ENCODE data around the gene CELF1. TPM values are rescaled to one million over a fixed set of nuclear protein-coding genes. Genes with fewer than 3 reads are reported as not detected.

The CELF1 gene
- polyA plus RNA-seq, 1 of the 3 experiments (the other 2 are of a cell fraction): 47.5 TPM

DNA sequence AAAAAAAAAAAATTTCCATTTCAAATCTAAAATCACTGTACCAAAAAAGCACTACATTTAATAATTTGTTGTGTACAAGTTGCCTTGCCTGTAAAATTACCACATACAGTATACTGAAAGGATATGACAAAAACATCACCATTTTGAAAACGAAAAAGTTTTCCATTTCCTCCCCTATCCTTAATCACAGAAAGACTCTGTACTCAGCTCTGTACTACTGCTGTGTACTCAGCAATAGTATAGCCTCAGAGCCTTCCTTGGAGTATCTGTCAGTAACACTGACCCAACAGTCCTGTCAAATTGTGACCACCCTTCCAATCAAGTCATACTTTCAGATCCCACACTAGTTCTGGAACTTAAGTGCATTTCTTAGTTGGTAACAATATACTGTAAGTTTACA lies 48.0 kb downstream of the CELF1 start:
- Histone ChIP-seq H3K27me3 (ENCODE audit: insufficient read depth) (no peaks in the 10 kb centered on the region), H3F3A (replicated peaks; ENCODE audit: insufficient read depth) (peaks cover 12% of the 10 kb centered on the region), H3K79me2 (ENCODE audit: insufficient read depth) (peaks cover 100% of the 10 kb centered on the region), H3K9ac (no peak overlapping the region), H3K4me3 (ENCODE audit: low read depth in 2 of 2, low read length in 1 of 2) (no peak overlapping the region), H3K4me2 (no peak overlapping the region), H3K36me3 (replicated peaks in 1 of 2; ENCODE audit: control insufficient read depth in 1 of 2, insufficient read depth in 2 of 2, low read length in 1 of 2) (peaks cover 8 to 9% of the 10 kb centered on the region in 2 experiments), H3K9me2 (no peaks in the 10 kb centered on the region), H2AFZ (ENCODE audit: low read depth) (no peak overlapping the region), H3K27ac (ENCODE audit: low read depth in 2 of 2, low read length in 1 of 2) (no peak overlapping the region), H4K20me1 (ENCODE audit: insufficient read depth) (peaks cover 98% of the 10 kb centered on the region), H3K9me3 (no peaks in the 10 kb centered on the region), H3K4me1 (ENCODE audit: control insufficient read depth in 1 of 2, insufficient read depth in 2 of 2, low read depth in 1 of 2, low read length in 1 of 2) (peaks cover 11 to 26% of the 10 kb centered on the region in 2 experiments)
- no peak for DNase-seq
- WGBS (ENCODE audit: low lambda C conversion rate): 92% methylated on average over 1 of the region's 1 CpG
- TF ChIP-seq SIN3A (IDR thresholded peaks at IDR 0.05; ENCODE audit: borderline replicate concordance, low read depth, low read length): no peak
- TF ChIP-seq, protein P1, sequence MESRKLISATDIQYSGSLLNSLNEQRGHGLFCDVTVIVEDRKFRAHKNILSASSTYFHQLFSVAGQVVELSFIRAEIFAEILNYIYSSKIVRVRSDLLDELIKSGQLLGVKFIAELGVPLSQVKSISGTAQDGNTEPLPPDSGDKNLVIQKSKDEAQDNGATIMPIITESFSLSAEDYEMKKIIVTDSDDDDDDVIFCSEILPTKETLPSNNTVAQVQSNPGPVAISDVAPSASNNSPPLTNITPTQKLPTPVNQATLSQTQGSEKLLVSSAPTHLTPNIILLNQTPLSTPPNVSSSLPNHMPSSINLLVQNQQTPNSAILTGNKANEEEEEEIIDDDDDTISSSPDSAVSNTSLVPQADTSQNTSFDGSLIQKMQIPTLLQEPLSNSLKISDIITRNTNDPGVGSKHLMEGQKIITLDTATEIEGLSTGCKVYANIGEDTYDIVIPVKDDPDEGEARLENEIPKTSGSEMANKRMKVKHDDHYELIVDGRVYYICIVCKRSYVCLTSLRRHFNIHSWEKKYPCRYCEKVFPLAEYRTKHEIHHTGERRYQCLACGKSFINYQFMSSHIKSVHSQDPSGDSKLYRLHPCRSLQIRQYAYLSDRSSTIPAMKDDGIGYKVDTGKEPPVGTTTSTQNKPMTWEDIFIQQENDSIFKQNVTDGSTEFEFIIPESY (IDR thresholded peaks at IDR 0.05; ENCODE audit: borderline replicate concordance, low read depth): no peak
- no peak for TF ChIP-seq EP300 (IDR thresholded peaks at IDR 0.05; ENCODE audit: borderline replicate concordance in 1 of 2, low read depth in 1 of 2, low read length in 1 of 2)
- no peak for TF ChIP-seq RFX5 (IDR thresholded peaks at IDR 0.05; ENCODE audit: low read length)
- TF ChIP-seq JUND (IDR thresholded peaks at IDR 0.05): no peak
- TF ChIP-seq, protein P2, sequence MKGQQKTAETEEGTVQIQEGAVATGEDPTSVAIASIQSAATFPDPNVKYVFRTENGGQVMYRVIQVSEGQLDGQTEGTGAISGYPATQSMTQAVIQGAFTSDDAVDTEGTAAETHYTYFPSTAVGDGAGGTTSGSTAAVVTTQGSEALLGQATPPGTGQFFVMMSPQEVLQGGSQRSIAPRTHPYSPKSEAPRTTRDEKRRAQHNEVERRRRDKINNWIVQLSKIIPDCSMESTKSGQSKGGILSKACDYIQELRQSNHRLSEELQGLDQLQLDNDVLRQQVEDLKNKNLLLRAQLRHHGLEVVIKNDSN (IDR thresholded peaks at IDR 0.05; ENCODE audit: borderline replicate concordance, low read depth): no peak
- no peak for TF ChIP-seq SMC3 (IDR thresholded peaks at IDR 0.05; ENCODE audit: low read depth, low read length)
- TF ChIP-seq CTCF (IDR thresholded peaks at IDR 0.05): no peak
- CTCF ChIA-PET: no interaction called here
- POLR2A ChIA-PET: no interaction called here

DNA sequence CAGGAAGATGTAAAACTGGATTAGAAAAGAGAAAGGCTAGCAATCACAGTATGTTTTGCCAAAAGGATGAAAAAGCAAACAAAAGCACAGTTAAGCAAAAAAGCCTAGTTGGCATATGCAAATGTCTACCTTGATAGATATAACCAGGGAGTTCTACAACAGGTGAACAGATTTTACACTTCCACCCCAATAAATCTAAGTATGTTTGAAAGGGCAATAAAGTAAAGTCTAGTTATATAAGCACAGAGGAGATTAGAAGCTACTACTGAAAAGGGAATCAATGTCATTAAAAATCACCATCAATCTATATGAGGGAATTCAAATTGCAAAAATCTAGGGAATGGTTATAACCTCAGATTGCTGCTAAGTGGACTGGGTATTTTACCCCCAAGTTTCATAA lies 49.7 kb downstream of the CELF1 start:
- Histone ChIP-seq H3K27ac (ENCODE audit: low read depth in 2 of 2, low read length in 1 of 2) (no peak overlapping the region), H3K9ac (no peak overlapping the region), H4K20me1 (ENCODE audit: insufficient read depth) (peaks cover 98% of the 10 kb centered on the region), H3F3A (replicated peaks; ENCODE audit: insufficient read depth) (peaks cover 8% of the 10 kb centered on the region), H3K79me2 (ENCODE audit: insufficient read depth) (peaks cover 100% of the 10 kb centered on the region), H3K36me3 (replicated peaks in 1 of 2; ENCODE audit: control insufficient read depth in 1 of 2, insufficient read depth in 2 of 2, low read length in 1 of 2) (peaks cover 15 to 17% of the 10 kb centered on the region in 2 experiments), H2AFZ (ENCODE audit: low read depth) (no peak overlapping the region), H3K4me3 (ENCODE audit: low read depth in 2 of 2, low read length in 1 of 2) (no peak overlapping the region), H3K4me1 (ENCODE audit: control insufficient read depth in 1 of 2, insufficient read depth in 2 of 2, low read depth in 1 of 2, low read length in 1 of 2) (peaks cover 22 to 30% of the 10 kb centered on the region in 2 experiments), H3K9me2 (no peaks in the 10 kb centered on the region), H3K9me3 (no peaks in the 10 kb centered on the region), H3K27me3 (ENCODE audit: insufficient read depth) (no peaks in the 10 kb centered on the region), H3K4me2 (no peak overlapping the region)
- ChIA-PET POLR2A (interaction anchor here (0.5 kb wide), 1 partner anchor 807 kb away, joined by 3 read pairs; no protein-coding TSS in a partner anchor), CTCF (no interaction called here)
- TF ChIP-seq TCF12 (IDR thresholded peaks at IDR 0.05): no peak
- no peak for TF ChIP-seq CTCF (IDR thresholded peaks at IDR 0.05)
- no peak for TF ChIP-seq GATA2 (CRISPR knock-in tag; IDR thresholded peaks at IDR 0.05)
- TF ChIP-seq EP300 (IDR thresholded peaks at IDR 0.05; ENCODE audit: borderline replicate concordance in 1 of 2, low read depth in 1 of 2, low read length in 1 of 2): no peak
- no peak for DNase-seq
